Loucy (cell line): Measurements from ENCODE around the gene FHAD1.

Experiments
- H2AFZ ChIP-seq: fragments of 200-600 bp; sonication (generic); 2 replicates; pipeline ENCODE4 v1.6.0; 2016; ENCODE audit warnings: antibody characterized with exemption, mild to moderate bottlenecking, low read length, moderate library complexity
- H3F3A ChIP-seq: fragments of 200-600 bp; 2 replicates; pipeline ENCODE4 v1.6.0; 2016; ENCODE audit warnings: antibody characterized with exemption, low read depth, mild to moderate bottlenecking
- H3K27me3 ChIP-seq: fragments of 200-600 bp; sonication (generic); 2 replicates; pipeline ENCODE4 v1.6.1; 2014; ENCODE audit warnings: low read length, mild to moderate bottlenecking; ENCODE audit not compliant: insufficient read depth, poor library complexity, severe bottlenecking
- H3K36me3 ChIP-seq: fragments of 200-600 bp; sonication (generic); 2 replicates; pipeline ENCODE4 v1.6.1; 2016; ENCODE audit warnings: low read length; ENCODE audit not compliant: insufficient read depth
- H3K4me1 ChIP-seq: fragments of 200-600 bp; sonication (generic); 2 replicates; pipeline ENCODE4 v1.5.1; 2014; ENCODE audit warnings: low read length, mild to moderate bottlenecking; ENCODE audit not compliant: insufficient read depth, poor library complexity, severe bottlenecking
- H3K4me2 ChIP-seq: fragments of 200-600 bp; sonication (generic); 2 replicates; pipeline ENCODE4 v1.6.0; 2014; ENCODE audit warnings: antibody characterized with exemption, low read length, low read depth, mild to moderate bottlenecking; ENCODE audit not compliant: poor library complexity, severe bottlenecking
- H3K4me3 ChIP-seq: fragments of 200-600 bp; sonication (generic); 2 replicates; pipeline ENCODE4 v1.5.1; 2014; ENCODE audit warnings: low read length, mild to moderate bottlenecking, mixed read lengths; ENCODE audit not compliant: poor library complexity, severe bottlenecking
- H3K79me2 ChIP-seq: fragments of 200-600 bp; sonication (generic); 2 replicates; pipeline ENCODE4 v1.6.1; 2014; ENCODE audit warnings: low read length; ENCODE audit not compliant: insufficient read depth
- H3K9ac ChIP-seq: fragments of 200-600 bp; sonication (generic); 2 replicates; pipeline ENCODE4 v1.6.0; 2014; ENCODE audit warnings: mild to moderate bottlenecking, low read depth, low read length, moderate library complexity; ENCODE audit not compliant: poor library complexity, severe bottlenecking
- H3K9me2 ChIP-seq: fragments of 200-600 bp; sonication (generic); replicated peaks from 2 replicates; pipeline ENCODE4 v1.6.1; 2016; ENCODE audit warnings: low read depth, low read length, mixed read lengths
- H3K9me3 ChIP-seq: fragments of 200-600 bp; sonication (generic); 2 replicates; pipeline ENCODE4 v1.6.1; 2014; ENCODE audit warnings: mild to moderate bottlenecking, antibody characterized with exemption, low read length, low read depth; ENCODE audit not compliant: insufficient read depth
- H4K20me1 ChIP-seq: fragments of 200-600 bp; sonication (generic); 2 replicates; pipeline ENCODE4 v1.6.0; 2014; ENCODE audit warnings: antibody characterized with exemption, low read length, mild to moderate bottlenecking; ENCODE audit not compliant: insufficient read depth, poor library complexity, severe bottlenecking
- CTCF ChIP-seq: fragments of 200-600 bp; sonication (generic); conservative IDR thresholded peaks from 2 replicates; pipeline ENCODE4 v1.5.1; 2014; ENCODE audit warnings: mild to moderate bottlenecking, antibody characterized with exemption, low read length
- EZH2phosphoT487 ChIP-seq: fragments of 200-600 bp; IDR thresholded peaks from 2 replicates; pipeline ENCODE4 v1.6.1; 2018; ENCODE audit warnings: antibody characterized with exemption, mild to moderate bottlenecking, moderate library complexity, borderline replicate concordance

FHAD1 gene

GRCh38 chr1:15337656-15338402 lies 90.8 kb downstream of the FHAD1 start:
- Histone ChIP-seq H2AFZ (no peak overlapping the region), H3K4me2 (no peak overlapping the region)

GRCh38 chr1:15339570-15339969 lies 92.5 kb downstream of the FHAD1 start:
- no peaks in the 10 kb centered on the region for H3K9me2 ChIP-seq
- peaks cover 6% of the 10 kb centered on the region for H3K4me1 ChIP-seq
- no peak overlapping the region for H3K4me2 ChIP-seq
- H3K27me3 ChIP-seq, result no peaks in the 10 kb centered on the region
- TF ChIP-seq EZH2phosphoT487 (no peak), CTCF (no peak)
- no peak overlapping the region for H3K9ac ChIP-seq
- H2AFZ ChIP-seq, result no peak overlapping the region
- H3K36me3 ChIP-seq, result no peaks in the 10 kb centered on the region
- no peaks in the 10 kb centered on the region for H4K20me1 ChIP-seq
- no peak overlapping the region for H3K4me3 ChIP-seq
- no peaks in the 10 kb centered on the region for H3K9me3 ChIP-seq
- no peaks in the 10 kb centered on the region for H3K79me2 ChIP-seq
- H3F3A ChIP-seq, result no peaks in the 10 kb centered on the region

More at GRCh38 chr1:15337656-15338402, 90.8 kb downstream of the FHAD1 start:
- TF ChIP-seq EZH2phosphoT487 (no peak), CTCF (no peak)
- Histone ChIP-seq H3K36me3 (no peaks in the 10 kb centered on the region), H3K9ac (no peak overlapping the region), H3F3A (no peaks in the 10 kb centered on the region), H3K4me1 (peaks cover 6% of the 10 kb centered on the region), H3K27me3 (no peaks in the 10 kb centered on the region), H3K79me2 (no peaks in the 10 kb centered on the region), H4K20me1 (no peaks in the 10 kb centered on the region), H3K9me2 (no peaks in the 10 kb centered on the region), H3K4me3 (no peak overlapping the region), H3K9me3 (no peaks in the 10 kb centered on the region)

GRCh38 chr1:15341228-15341627 lies 94.2 kb downstream of the FHAD1 start:
- H3K79me2 ChIP-seq, result no peaks in the 10 kb centered on the region
- H3K4me2 ChIP-seq, result no peak overlapping the region
- no peaks in the 10 kb centered on the region for H3K36me3 ChIP-seq
- H3K9ac ChIP-seq, result no peak overlapping the region
- TF ChIP-seq EZH2phosphoT487 (no peak), CTCF (no peak)
- H3K9me2 ChIP-seq, result no peaks in the 10 kb centered on the region
- H3K27me3 ChIP-seq, result no peaks in the 10 kb centered on the region
- no peak overlapping the region for H3K4me3 ChIP-seq
- H3K9me3 ChIP-seq, result no peaks in the 10 kb centered on the region
- peak overlapping the region; percentile 69; the same call in 1 of the 2 replicates for H2AFZ ChIP-seq
- H3F3A ChIP-seq, result no peaks in the 10 kb centered on the region
- peaks cover 9% of the 10 kb centered on the region for H3K4me1 ChIP-seq
- no peaks in the 10 kb centered on the region for H4K20me1 ChIP-seq
